ENCODE results near the gene IKZF1. TPM values are rescaled to one million over a fixed set of nuclear protein-coding genes. Genes with fewer than 3 reads are reported as not detected.

The IKZF1 gene
- total and polyA plus RNA-seq, 2 donors (not counting 1 experiment from before 2014, with no cell fraction given): 0.01 TPM; not detected in 1

DNA sequence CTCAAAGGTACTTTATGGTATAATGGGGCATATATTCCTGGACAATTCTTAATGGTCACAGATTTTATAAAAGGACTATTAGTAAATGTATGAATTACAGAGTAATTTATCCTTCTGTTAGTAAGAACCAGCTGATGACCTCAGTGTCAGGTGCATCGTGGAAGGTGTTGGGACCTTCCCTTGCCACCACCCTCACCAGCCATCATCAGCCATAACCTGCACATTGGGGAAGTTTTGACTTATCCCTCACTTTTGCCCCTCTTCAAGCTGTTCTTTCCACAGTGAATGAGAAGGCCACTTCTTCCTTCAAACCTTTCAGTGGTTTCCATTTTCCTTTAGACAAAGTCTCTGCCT is 93.4 kb downstream of the IKZF1 start:
- H3K9ac ChIP-seq (ENCODE audit: insufficient read depth, low read length): no peak overlapping the region
- H3K4me2 ChIP-seq (ENCODE audit: extremely low read depth, insufficient read depth, low read length): no peak overlapping the region
- no peak overlapping the region for H3K27ac ChIP-seq (ENCODE audit: insufficient read depth, low read length)
- H4K20me1 ChIP-seq (ENCODE audit: control insufficient read depth, extremely low read depth, insufficient read depth, low read length): no peaks in the 10 kb centered on the region
- H3K36me3 ChIP-seq (ENCODE audit: control insufficient read depth, insufficient read depth, low read length): no peaks in the 10 kb centered on the region
- no peaks in the 10 kb centered on the region for H3K79me2 ChIP-seq (ENCODE audit: control insufficient read depth, insufficient read depth, low read length)
- H3K9me3 ChIP-seq (ENCODE audit: control insufficient read depth, insufficient read depth, low read depth, low read length): no peaks in the 10 kb centered on the region
- DNase-seq (ENCODE audit: low read depth in 2 of 2): no peak
- H2AFZ ChIP-seq (ENCODE audit: low read length): no peak overlapping the region
- no peak overlapping the region for H3K4me3 ChIP-seq (replicated peaks in 1 of 4; ENCODE audit: control extremely low read depth in 1 of 4, insufficient read depth in 1 of 4, low read depth in 3 of 4, low read length in 4 of 4)
- H3K27me3 ChIP-seq (ENCODE audit: control insufficient read depth, insufficient read depth, low read length): peaks cover 11% of the 10 kb centered on the region
- no peak for TF ChIP-seq EZH2 (IDR thresholded peaks at IDR 0.05; ENCODE audit: low read length, missing control alignments)
- TF ChIP-seq, protein P1, sequence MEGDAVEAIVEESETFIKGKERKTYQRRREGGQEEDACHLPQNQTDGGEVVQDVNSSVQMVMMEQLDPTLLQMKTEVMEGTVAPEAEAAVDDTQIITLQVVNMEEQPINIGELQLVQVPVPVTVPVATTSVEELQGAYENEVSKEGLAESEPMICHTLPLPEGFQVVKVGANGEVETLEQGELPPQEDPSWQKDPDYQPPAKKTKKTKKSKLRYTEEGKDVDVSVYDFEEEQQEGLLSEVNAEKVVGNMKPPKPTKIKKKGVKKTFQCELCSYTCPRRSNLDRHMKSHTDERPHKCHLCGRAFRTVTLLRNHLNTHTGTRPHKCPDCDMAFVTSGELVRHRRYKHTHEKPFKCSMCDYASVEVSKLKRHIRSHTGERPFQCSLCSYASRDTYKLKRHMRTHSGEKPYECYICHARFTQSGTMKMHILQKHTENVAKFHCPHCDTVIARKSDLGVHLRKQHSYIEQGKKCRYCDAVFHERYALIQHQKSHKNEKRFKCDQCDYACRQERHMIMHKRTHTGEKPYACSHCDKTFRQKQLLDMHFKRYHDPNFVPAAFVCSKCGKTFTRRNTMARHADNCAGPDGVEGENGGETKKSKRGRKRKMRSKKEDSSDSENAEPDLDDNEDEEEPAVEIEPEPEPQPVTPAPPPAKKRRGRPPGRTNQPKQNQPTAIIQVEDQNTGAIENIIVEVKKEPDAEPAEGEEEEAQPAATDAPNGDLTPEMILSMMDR (conservative IDR thresholded peaks at IDR 0.05 in 1 of 2, IDR thresholded peaks at IDR 0.05 in 1 of 2; ENCODE audit: low read depth in 1 of 2, low read length in 2 of 2): no peak
- H3K4me1 ChIP-seq (ENCODE audit: control insufficient read depth, extremely low read depth, insufficient read depth, low read length): no peaks in the 10 kb centered on the region

DNA sequence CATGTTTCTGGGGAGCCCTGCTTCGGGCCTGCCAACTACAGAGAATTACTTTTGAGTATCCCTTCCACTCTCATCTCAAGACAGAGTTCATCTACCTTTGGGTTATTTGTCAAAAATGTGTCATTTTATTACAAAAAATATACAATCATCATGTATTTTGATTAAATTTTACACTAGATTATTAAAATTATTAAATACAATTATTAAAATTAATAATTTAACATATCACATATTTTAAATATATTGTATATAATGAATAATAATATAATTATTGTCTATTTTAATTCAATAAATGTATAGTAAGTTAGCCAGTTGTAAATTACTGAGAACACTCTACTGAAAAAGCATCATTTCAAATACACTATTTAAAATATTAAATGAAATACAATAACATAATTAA is 94.7 kb downstream of the IKZF1 start:
- H4K20me1 ChIP-seq (ENCODE audit: control insufficient read depth, extremely low read depth, insufficient read depth, low read length): no peaks in the 10 kb centered on the region
- no peaks in the 10 kb centered on the region for H3K9me3 ChIP-seq (ENCODE audit: control insufficient read depth, insufficient read depth, low read depth, low read length)
- H3K4me3 ChIP-seq (replicated peaks in 1 of 4; ENCODE audit: control extremely low read depth in 1 of 4, insufficient read depth in 1 of 4, low read depth in 3 of 4, low read length in 4 of 4): no peak overlapping the region
- TF ChIP-seq, protein P1 (conservative IDR thresholded peaks at IDR 0.05 in 1 of 2, IDR thresholded peaks at IDR 0.05 in 1 of 2; ENCODE audit: low read depth in 1 of 2, low read length in 2 of 2): no peak
- no peak for TF ChIP-seq EZH2 (IDR thresholded peaks at IDR 0.05; ENCODE audit: low read length, missing control alignments)
- H3K4me1 ChIP-seq (ENCODE audit: control insufficient read depth, extremely low read depth, insufficient read depth, low read length): no peaks in the 10 kb centered on the region
- H3K4me2 ChIP-seq (ENCODE audit: extremely low read depth, insufficient read depth, low read length): no peak overlapping the region
- H2AFZ ChIP-seq (ENCODE audit: low read length): no peak overlapping the region
- H3K27ac ChIP-seq (ENCODE audit: insufficient read depth, low read length): no peak overlapping the region
- H3K79me2 ChIP-seq (ENCODE audit: control insufficient read depth, insufficient read depth, low read length): no peaks in the 10 kb centered on the region
- H3K27me3 ChIP-seq (ENCODE audit: control insufficient read depth, insufficient read depth, low read length): peaks cover 11% of the 10 kb centered on the region
- no peaks in the 10 kb centered on the region for H3K36me3 ChIP-seq (ENCODE audit: control insufficient read depth, insufficient read depth, low read length)
- DNase-seq (ENCODE audit: low read depth in 2 of 2): no peak
- no peak overlapping the region for H3K9ac ChIP-seq (ENCODE audit: insufficient read depth, low read length)

DNA sequence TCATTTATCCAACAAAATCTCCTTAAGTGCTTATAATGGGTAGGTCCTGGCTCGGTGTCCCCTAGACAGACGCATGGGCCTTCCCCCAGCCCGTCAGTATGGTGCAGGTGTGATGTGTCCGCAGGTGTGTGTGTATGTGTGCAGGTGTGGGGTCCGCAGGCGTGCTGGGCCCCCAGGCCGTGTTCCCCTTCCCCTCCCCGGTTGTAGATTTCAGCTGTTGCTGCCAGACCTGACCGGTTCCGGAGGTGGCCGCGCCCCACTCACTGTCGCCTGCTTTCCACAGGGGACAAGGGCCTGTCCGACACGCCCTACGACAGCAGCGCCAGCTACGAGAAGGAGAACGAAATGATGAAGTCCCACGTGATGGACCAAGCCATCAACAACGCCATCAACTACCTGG is 95.1 kb downstream of the IKZF1 start:
- H2AFZ ChIP-seq (ENCODE audit: low read length): no peak overlapping the region
- H3K9ac ChIP-seq (ENCODE audit: insufficient read depth, low read length): no peak overlapping the region
- DNase-seq (ENCODE audit: low read depth in 2 of 2): no peak
- no peaks in the 10 kb centered on the region for H3K36me3 ChIP-seq (ENCODE audit: control insufficient read depth, insufficient read depth, low read length)
- no peaks in the 10 kb centered on the region for H3K4me1 ChIP-seq (ENCODE audit: control insufficient read depth, extremely low read depth, insufficient read depth, low read length)
- no peak overlapping the region for H3K4me2 ChIP-seq (ENCODE audit: extremely low read depth, insufficient read depth, low read length)
- no peaks in the 10 kb centered on the region for H3K9me3 ChIP-seq (ENCODE audit: control insufficient read depth, insufficient read depth, low read depth, low read length)
- H3K4me3 ChIP-seq (replicated peaks in 1 of 4; ENCODE audit: control extremely low read depth in 1 of 4, insufficient read depth in 1 of 4, low read depth in 3 of 4, low read length in 4 of 4): no peak overlapping the region
- H4K20me1 ChIP-seq (ENCODE audit: control insufficient read depth, extremely low read depth, insufficient read depth, low read length): no peaks in the 10 kb centered on the region
- no peaks in the 10 kb centered on the region for H3K79me2 ChIP-seq (ENCODE audit: control insufficient read depth, insufficient read depth, low read length)
- H3K27ac ChIP-seq (ENCODE audit: insufficient read depth, low read length): no peak overlapping the region
- TF ChIP-seq EZH2 (IDR thresholded peaks at IDR 0.05; ENCODE audit: low read length, missing control alignments): no peak
- TF ChIP-seq, protein P1 (conservative IDR thresholded peaks at IDR 0.05 in 1 of 2, IDR thresholded peaks at IDR 0.05 in 1 of 2; ENCODE audit: low read depth in 1 of 2, low read length in 2 of 2): no peak
- H3K27me3 ChIP-seq (ENCODE audit: control insufficient read depth, insufficient read depth, low read length): peaks cover 11% of the 10 kb centered on the region
